ENCODE measurements around the gene BICD1.
A peak's percentile ranks its signal among the peaks of the same experiment; 100 is the strongest.

BICD1 gene

GRCh38 chr12:32332446-32332845 is 225.8 kb downstream of the BICD1 start:
- no peak for DNase-seq (ENCODE audit: low read depth)
- TF ChIP-seq, protein P1, sequence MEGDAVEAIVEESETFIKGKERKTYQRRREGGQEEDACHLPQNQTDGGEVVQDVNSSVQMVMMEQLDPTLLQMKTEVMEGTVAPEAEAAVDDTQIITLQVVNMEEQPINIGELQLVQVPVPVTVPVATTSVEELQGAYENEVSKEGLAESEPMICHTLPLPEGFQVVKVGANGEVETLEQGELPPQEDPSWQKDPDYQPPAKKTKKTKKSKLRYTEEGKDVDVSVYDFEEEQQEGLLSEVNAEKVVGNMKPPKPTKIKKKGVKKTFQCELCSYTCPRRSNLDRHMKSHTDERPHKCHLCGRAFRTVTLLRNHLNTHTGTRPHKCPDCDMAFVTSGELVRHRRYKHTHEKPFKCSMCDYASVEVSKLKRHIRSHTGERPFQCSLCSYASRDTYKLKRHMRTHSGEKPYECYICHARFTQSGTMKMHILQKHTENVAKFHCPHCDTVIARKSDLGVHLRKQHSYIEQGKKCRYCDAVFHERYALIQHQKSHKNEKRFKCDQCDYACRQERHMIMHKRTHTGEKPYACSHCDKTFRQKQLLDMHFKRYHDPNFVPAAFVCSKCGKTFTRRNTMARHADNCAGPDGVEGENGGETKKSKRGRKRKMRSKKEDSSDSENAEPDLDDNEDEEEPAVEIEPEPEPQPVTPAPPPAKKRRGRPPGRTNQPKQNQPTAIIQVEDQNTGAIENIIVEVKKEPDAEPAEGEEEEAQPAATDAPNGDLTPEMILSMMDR (IDR thresholded peaks at IDR 0.05; ENCODE audit: insufficient read depth, low read depth, low read length, missing control alignments), result no peak
- H3K4me3 ChIP-seq (ENCODE audit: low read depth, low read length), result no peak overlapping the region

DNA sequence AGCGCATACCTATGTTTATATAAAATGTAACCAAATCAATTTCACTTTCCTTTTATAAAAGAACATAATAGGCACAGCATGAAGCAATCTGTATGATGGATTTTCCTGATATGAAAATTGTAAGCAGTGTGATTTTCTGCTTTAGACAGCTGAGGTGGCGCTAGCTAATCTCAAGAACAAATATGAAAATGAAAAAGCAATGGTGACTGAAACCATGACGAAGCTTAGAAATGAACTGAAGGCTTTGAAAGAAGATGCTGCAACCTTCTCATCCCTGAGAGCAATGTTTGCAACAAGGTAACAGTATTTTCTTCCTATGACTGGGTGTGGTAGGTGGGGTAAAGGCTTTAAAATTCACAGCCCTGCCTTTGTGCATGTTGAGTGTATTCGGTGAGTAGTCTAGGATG is 227.7 kb downstream of the BICD1 start:
- no peak overlapping the region for H3K4me3 ChIP-seq (ENCODE audit: low read depth, low read length)
- peak; percentile 44 for DNase-seq (ENCODE audit: low read depth)
- TF ChIP-seq, protein P1 (IDR thresholded peaks at IDR 0.05; ENCODE audit: insufficient read depth, low read depth, low read length, missing control alignments), result no peak

DNA sequence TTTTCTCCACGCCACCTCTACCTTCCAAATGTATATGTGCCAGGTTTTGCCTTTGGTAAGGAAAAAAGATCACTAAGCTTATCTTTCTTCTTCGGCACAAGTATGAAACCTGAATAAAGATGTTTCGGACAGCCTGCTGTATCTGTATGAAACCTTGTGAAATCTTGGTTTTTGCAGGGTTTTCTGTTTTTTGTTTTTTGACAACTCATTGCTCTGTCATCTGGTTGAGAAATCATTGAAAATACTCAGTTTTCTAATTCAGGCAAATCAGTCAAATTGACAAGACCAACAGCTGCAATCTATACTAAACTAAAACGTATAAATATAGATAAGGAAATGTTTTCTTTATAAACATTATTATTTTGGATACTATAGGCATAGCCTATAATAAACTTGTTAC is 229.6 kb downstream of the BICD1 start:
- DNase-seq (ENCODE audit: low read depth), result no peak
- H3K4me3 ChIP-seq (ENCODE audit: low read depth, low read length), result no peak overlapping the region
- TF ChIP-seq, protein P1 (IDR thresholded peaks at IDR 0.05; ENCODE audit: insufficient read depth, low read depth, low read length, missing control alignments), result no peak

- TF ChIP-seq, protein P1 (IDR thresholded peaks at IDR 0.05; ENCODE audit: insufficient read depth, low read depth, low read length, missing control alignments), result no peak
- H3K4me3 ChIP-seq (ENCODE audit: low read depth, low read length), result no peak overlapping the region
- DNase-seq (ENCODE audit: low read depth), result no peak
These were observed 236.8 kb downstream of the BICD1 start for GRCh38 chr12:32343496-32343895.

DNA sequence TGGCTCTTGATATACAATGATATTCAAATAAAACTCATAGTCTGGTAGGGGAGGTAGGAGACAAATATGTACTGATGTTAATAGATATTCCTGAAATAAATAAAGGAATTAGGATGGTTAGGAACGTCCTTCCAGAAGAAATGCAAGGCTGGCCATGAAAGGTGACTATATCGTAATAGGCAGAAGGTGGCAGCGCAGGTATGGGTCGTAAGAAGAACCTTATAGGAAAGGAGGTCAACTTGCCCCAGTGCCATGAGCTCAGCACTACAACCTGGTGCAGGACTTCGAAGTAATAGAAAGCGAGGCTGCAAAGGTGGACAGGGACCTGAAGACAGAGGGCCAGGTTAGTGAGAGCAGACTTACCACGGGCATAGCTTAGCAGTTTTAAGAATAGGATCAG is 237.4 kb downstream of the BICD1 start:
- DNase-seq (ENCODE audit: low read depth), result no peak

DNA sequence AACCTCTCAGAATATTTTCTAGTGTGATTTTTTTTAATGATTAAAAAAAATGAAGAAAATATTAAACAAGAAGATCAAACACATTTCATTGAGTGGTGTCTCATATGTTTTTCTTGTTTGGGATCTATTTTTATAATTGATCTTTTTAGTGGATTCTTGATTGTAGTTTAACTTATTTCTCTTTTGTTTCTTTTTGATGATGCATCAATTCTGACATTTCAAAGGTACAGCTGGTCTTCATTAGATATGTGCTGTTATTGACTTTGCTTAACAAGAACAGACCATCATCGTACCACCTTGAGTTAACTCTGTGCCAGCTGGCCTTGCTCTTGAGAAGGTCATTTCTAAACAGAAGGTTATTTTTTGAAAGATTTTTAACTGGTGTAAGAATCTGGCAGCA is 246.9 kb downstream of the BICD1 start:
- TF ChIP-seq, protein P1 (IDR thresholded peaks at IDR 0.05; ENCODE audit: insufficient read depth, low read depth, low read length, missing control alignments), result no peak
- DNase-seq (ENCODE audit: low read depth), result no peak
- no peak overlapping the region for H3K4me3 ChIP-seq (ENCODE audit: low read depth, low read length)

More for the DNA sequence above, 237.4 kb downstream of the BICD1 start:
- H3K4me3 ChIP-seq (ENCODE audit: low read depth, low read length), result no peak overlapping the region
- TF ChIP-seq, protein P1 (IDR thresholded peaks at IDR 0.05; ENCODE audit: insufficient read depth, low read depth, low read length, missing control alignments), result no peak

GRCh38 chr12:32357601-32358249 is 251.1 kb downstream of the BICD1 start:
- no peak overlapping the region for H3K4me3 ChIP-seq (ENCODE audit: low read depth, low read length)
- DNase-seq (ENCODE audit: low read depth), result no peak
- TF ChIP-seq, protein P1 (IDR thresholded peaks at IDR 0.05; ENCODE audit: insufficient read depth, low read depth, low read length, missing control alignments), result no peak

All from GM12865 (cell line).